ENCODE measurements around the gene WFDC5. TPM values are rescaled to one million over a fixed set of nuclear protein-coding genes. Genes with fewer than 3 reads are reported as not detected.

Gene WFDC5
- total RNA-seq, 2 experiments from 2014 or later, result not detected

Other genes starting within 250 kb of the WFDC5 start
- 100 to 1,000 TPM; 198 to 252 TPM for gene YWHAB, start 229.5 kb downstream of the WFDC5 start, total RNA-seq
- gene PABPC1L, start 205.1 kb downstream of the WFDC5 start, total RNA-seq, result 100 to 1,000 TPM; 113 to 126 TPM
- gene TOMM34, start 154.8 kb downstream of the WFDC5 start, total RNA-seq, result 10 to 100 TPM; 22.3 to 31.2 TPM
- gene STK4, start 148.7 kb downstream of the WFDC5 start, total RNA-seq, result 100 to 1,000 TPM; 151 to 170 TPM
- under 1 TPM; 0.18 to 0.49 TPM for gene KCNS1, start 14.0 kb downstream of the WFDC5 start, total RNA-seq
- gene WFDC12, start 9.3 kb upstream of the WFDC5 start, total RNA-seq, result not detected
- gene PI3, start 59.7 kb upstream of the WFDC5 start, total RNA-seq, result not detected
- not detected for gene SEMG1, start 91.9 kb upstream of the WFDC5 start, total RNA-seq
- not detected for gene SEMG2, start 106.2 kb upstream of the WFDC5 start, total RNA-seq
- gene SLPI, start 139.4 kb upstream of the WFDC5 start, total RNA-seq, result not detected
- gene RBPJL, start 191.7 kb upstream of the WFDC5 start, total RNA-seq, result not detected
- gene MATN4, start 193.1 kb upstream of the WFDC5 start, total RNA-seq, result 1 to 10 TPM in 1 of 2 experiments, under 1 TPM in 1; 0.64 to 2.2 TPM
- 10 to 100 TPM; 15.0 to 50.7 TPM for gene SDC4, start 233.2 kb upstream of the WFDC5 start, total RNA-seq
- 10 to 100 TPM; 19.6 to 24.9 TPM for gene SYS1, start 248.0 kb upstream of the WFDC5 start, total RNA-seq